HG03025 (cell line): Measurements from ENCODE around the gene TASOR.

ENCODE experiments used
- ATAC-seq: cut with Tn5 transposase; IDR thresholded peaks from one replicate; pipeline ENCODE4 v1.9.1; 2021; ENCODE audit warnings: mild to moderate bottlenecking, moderate library complexity; ENCODE audit not compliant: unreplicated experiment, low FRiP score

The TASOR gene

GRCh38 chr3:56689303-56689702 is 6.2 kb upstream of the TASOR start:
- ATAC-seq: no peak

- no peak for ATAC-seq
These were observed 5.1 kb upstream of the TASOR start for GRCh38 chr3:56688191-56688590.

- no peak for ATAC-seq
These were observed 964 bp upstream of the TASOR start for GRCh38 chr3:56684029-56684428.

GRCh38 chr3:56682462-56683121 is 473 bp downstream of the TASOR start:
- peak; percentile 74 for ATAC-seq

GRCh38 chr3:56681984-56682461 is 1.0 kb downstream of the TASOR start:
- ATAC-seq: no peak

GRCh38 chr3:56680054-56680580 is 2.9 kb downstream of the TASOR start:
- no peak for ATAC-seq

- ATAC-seq: no peak
These were observed 5.8 kb downstream of the TASOR start for GRCh38 chr3:56677286-56677685.

GRCh38 chr3:56673781-56674457 is 9.1 kb downstream of the TASOR start:
- no peak for ATAC-seq

GRCh38 chr3:56667973-56668579 is 15.0 kb downstream of the TASOR start:
- no peak for ATAC-seq

GRCh38 chr3:56664823-56665222 is 18.2 kb downstream of the TASOR start:
- no peak for ATAC-seq

- ATAC-seq: no peak
These were observed 27.4 kb downstream of the TASOR start for GRCh38 chr3:56655709-56656108.

GRCh38 chr3:56654460-56654859 is 28.6 kb downstream of the TASOR start:
- ATAC-seq: no peak

- ATAC-seq: no peak
These were observed 37.7 kb downstream of the TASOR start for GRCh38 chr3:56645407-56645806.

GRCh38 chr3:56633602-56634535 is 49.2 kb downstream of the TASOR start:
- no peak for ATAC-seq
